ENCODE measurements around the gene C15orf61. TPM values are rescaled to one million over a fixed set of nuclear protein-coding genes. Genes with fewer than 3 reads are reported as not detected.

Gene C15orf61
- total RNA-seq, 4 donors from 2014 or later: 10.2 to 25.9 (median 15.8) TPM

DNA sequence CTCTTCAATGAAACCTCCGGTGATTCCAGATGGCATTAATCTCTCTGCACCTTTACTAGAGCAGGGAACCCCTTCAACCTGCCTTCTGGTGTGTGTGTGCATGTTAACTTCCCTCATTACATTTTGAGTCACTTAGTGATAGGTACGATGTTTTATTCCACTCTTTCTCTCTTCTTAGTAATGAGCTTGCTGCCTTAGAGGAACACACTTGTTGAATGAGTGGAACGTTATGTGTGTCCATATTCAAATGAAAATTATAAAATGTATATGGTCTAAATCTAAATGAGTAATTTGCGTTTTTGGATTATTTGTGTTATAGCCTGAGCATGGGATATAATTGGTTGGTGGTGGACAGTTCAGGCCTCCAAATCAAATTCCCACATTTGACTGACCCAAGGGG, 33.6 kb downstream of the C15orf61 start:
- Histone ChIP-seq H3K4me1 (peaks cover 0 to 11% of the 10 kb centered on the region in 2 donors), H3K27me3 (no peaks in the 10 kb centered on the region), H3K9me3 (no peaks in the 10 kb centered on the region), H3K27ac (no peak overlapping the region), H3K36me3 (no peaks in the 10 kb centered on the region), H3K4me3 (no peak overlapping the region)
- intact Hi-C loops (cut with DNase I; ENCODE audit: low total_unique reads): no loop called here
- TF ChIP-seq, protein P1, sequence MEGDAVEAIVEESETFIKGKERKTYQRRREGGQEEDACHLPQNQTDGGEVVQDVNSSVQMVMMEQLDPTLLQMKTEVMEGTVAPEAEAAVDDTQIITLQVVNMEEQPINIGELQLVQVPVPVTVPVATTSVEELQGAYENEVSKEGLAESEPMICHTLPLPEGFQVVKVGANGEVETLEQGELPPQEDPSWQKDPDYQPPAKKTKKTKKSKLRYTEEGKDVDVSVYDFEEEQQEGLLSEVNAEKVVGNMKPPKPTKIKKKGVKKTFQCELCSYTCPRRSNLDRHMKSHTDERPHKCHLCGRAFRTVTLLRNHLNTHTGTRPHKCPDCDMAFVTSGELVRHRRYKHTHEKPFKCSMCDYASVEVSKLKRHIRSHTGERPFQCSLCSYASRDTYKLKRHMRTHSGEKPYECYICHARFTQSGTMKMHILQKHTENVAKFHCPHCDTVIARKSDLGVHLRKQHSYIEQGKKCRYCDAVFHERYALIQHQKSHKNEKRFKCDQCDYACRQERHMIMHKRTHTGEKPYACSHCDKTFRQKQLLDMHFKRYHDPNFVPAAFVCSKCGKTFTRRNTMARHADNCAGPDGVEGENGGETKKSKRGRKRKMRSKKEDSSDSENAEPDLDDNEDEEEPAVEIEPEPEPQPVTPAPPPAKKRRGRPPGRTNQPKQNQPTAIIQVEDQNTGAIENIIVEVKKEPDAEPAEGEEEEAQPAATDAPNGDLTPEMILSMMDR (IDR thresholded peaks at IDR 0.05 in 4 of 5, conservative IDR thresholded peaks at IDR 0.05 in 1 of 5): no peak
- no peak for TF ChIP-seq POLR2A (IDR thresholded peaks at IDR 0.05)
- DNase-seq: no peak
- in situ Hi-C loops (cut with MboI; ENCODE audit: low sequenced_read_pairs in 4 of 4): no loop called here
- no peak for ATAC-seq

DNA sequence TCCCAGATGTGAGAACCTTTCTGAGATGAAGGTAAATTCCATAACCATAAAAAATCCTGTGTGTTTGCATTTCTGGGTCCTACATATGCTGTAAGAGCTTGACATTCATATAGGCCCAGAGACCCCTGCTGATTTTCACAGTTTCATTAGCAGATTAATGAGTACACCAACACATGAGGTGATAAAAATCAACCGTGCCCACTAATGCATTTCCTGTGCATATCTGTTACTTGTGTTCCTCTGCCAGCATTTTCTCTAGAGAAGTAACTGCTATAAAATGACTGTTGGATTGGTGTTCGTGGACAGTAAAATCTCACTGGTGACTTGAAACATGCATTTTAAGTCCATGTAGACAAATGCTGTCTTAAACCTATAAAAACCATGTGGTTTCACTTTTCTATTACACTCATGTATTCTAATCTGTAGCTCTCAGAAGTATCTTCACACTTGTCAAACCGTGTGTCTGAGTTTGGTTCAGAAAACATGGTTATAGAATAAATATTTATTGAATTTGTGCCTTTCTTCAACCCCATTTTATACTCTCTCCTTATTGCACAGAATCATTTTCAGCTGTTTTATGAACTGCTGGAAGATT, 36.1 kb downstream of the C15orf61 start:
- H3K27me3 ChIP-seq: no peaks in the 10 kb centered on the region
- H3K36me3 ChIP-seq: no peaks in the 10 kb centered on the region
- in situ Hi-C loops (cut with MboI; ENCODE audit: low sequenced_read_pairs in 4 of 4): no loop called here
- TF ChIP-seq, protein P1 (IDR thresholded peaks at IDR 0.05 in 4 of 5, conservative IDR thresholded peaks at IDR 0.05 in 1 of 5): no peak
- TF ChIP-seq POLR2A (IDR thresholded peaks at IDR 0.05): no peak
- DNase-seq (no peak), ATAC-seq (no peak)
- H3K9me3 ChIP-seq: no peaks in the 10 kb centered on the region
- no peaks in the 10 kb centered on the region for H3K4me1 ChIP-seq
- no peak overlapping the region for H3K4me3 ChIP-seq
- no peak overlapping the region for H3K27ac ChIP-seq
- intact Hi-C loops (cut with DNase I; ENCODE audit: low total_unique reads): no loop called here

DNA sequence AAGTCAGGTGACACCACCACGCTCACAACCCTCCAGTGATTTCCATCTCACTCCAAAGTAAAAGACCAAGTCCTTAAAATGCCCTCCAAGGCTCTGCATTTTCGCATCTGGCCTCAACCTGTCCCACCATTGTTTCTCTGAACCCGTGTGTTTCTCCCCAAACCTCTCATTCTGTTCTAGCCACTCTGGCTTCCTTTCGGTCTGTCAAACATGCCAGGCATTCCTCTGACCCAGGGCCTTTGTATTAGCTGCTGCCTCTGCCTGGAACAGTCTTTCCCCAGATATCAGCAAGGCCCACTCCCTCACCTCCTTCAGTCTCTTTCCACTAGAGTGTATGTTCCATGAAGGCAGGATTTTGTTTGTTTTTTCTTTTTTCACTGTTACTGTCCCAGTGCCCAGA, 37.6 kb downstream of the C15orf61 start:
- H3K27ac ChIP-seq: no peak overlapping the region
- no peak overlapping the region for H3K4me3 ChIP-seq
- no peaks in the 10 kb centered on the region for H3K9me3 ChIP-seq
- TF ChIP-seq, protein P1 (IDR thresholded peaks at IDR 0.05 in 4 of 5, conservative IDR thresholded peaks at IDR 0.05 in 1 of 5): no peak
- no peak for TF ChIP-seq POLR2A (IDR thresholded peaks at IDR 0.05)
- in situ Hi-C loops (cut with MboI; ENCODE audit: low sequenced_read_pairs in 4 of 4) (no loop called here), intact Hi-C loops (cut with DNase I; ENCODE audit: low total_unique reads) (no loop called here)
- DNase-seq (no peak), ATAC-seq (no peak)
- no peaks in the 10 kb centered on the region for H3K4me1 ChIP-seq
- no peaks in the 10 kb centered on the region for H3K36me3 ChIP-seq
- H3K27me3 ChIP-seq: no peaks in the 10 kb centered on the region

DNA sequence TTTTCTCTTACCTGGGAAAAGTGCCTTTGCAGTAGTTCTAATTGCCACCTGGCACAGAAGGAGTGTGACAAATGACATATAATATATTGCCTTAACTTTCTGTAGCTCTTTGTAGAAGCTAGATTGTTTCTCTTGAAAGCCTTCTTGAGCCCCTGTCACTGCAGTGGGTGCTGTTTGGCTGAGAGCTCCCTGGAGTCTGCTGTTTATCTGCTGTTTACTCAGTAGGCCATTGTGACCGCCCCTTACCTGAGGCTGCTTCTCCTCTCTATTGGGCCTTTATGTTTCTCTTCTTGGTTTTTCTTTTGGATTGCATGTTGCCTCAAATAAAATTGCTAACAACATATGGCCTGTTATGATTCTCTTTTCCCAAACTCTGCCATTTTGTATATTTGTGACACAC, 38.2 kb downstream of the C15orf61 start:
- Histone ChIP-seq H3K9me3 (no peaks in the 10 kb centered on the region), H3K4me3 (no peak overlapping the region), H3K27me3 (no peaks in the 10 kb centered on the region), H3K4me1 (no peaks in the 10 kb centered on the region), H3K27ac (no peak overlapping the region), H3K36me3 (no peaks in the 10 kb centered on the region)
- DNase-seq (no peak), ATAC-seq (no peak)
- intact Hi-C loops (cut with DNase I; ENCODE audit: low total_unique reads): no loop called here
- in situ Hi-C loops (cut with MboI; ENCODE audit: low sequenced_read_pairs in 4 of 4): no loop called here
- no peak for TF ChIP-seq POLR2A (IDR thresholded peaks at IDR 0.05)
- TF ChIP-seq, protein P1 (IDR thresholded peaks at IDR 0.05 in 4 of 5, conservative IDR thresholded peaks at IDR 0.05 in 1 of 5): no peak

DNA sequence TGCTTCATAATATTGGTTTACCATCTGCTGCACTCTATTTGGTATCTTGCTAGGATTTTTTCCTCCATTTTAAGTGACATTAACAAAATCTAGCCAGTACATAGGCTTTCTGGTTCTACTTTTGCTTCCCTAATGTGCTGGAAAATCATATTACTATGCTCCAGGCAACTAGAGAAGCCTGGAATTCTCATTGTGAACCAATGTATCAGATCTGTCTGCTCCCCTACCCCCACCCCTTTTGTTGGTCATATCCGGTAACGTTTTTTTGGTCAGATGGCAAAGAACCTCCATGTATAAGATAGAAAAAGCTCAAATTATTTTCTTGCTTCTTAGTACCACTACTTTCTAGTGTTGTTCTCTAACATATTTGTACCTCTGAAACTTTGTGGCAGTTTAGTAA, 38.6 kb downstream of the C15orf61 start:
- no peak for TF ChIP-seq POLR2A (IDR thresholded peaks at IDR 0.05)
- TF ChIP-seq, protein P1 (IDR thresholded peaks at IDR 0.05 in 4 of 5, conservative IDR thresholded peaks at IDR 0.05 in 1 of 5): no peak
- Histone ChIP-seq H3K27me3 (no peaks in the 10 kb centered on the region), H3K36me3 (no peaks in the 10 kb centered on the region), H3K4me1 (no peaks in the 10 kb centered on the region), H3K27ac (no peak overlapping the region), H3K4me3 (no peak overlapping the region), H3K9me3 (no peaks in the 10 kb centered on the region)
- ATAC-seq (no peak), DNase-seq (no peak)
- intact Hi-C loops (cut with DNase I; ENCODE audit: low total_unique reads): no loop called here
- in situ Hi-C loops (cut with MboI; ENCODE audit: low sequenced_read_pairs in 4 of 4): no loop called here
